Measurements from ENCODE around the gene PTGES3L. TPM values are rescaled to one million over a fixed set of nuclear protein-coding genes. Genes with fewer than 3 reads are reported as not detected.

Gene PTGES3L
- polyA plus RNA-seq, 1 donor from 2014 or later = 7.8 TPM

GRCh38 chr17:42991471-42991870, 11.6 kb upstream of the PTGES3L start:
- H3K4me2 ChIP-seq (ENCODE audit: low read length) = no peak overlapping the region
- H4K20me1 ChIP-seq (ENCODE audit: insufficient read depth) = no peaks in the 10 kb centered on the region
- H3K27ac ChIP-seq (ENCODE audit: low read length) = no peak overlapping the region
- no peaks in the 10 kb centered on the region for H3F3A ChIP-seq (ENCODE audit: insufficient read depth, low read length, poor library complexity, severe bottlenecking)
- no peaks in the 10 kb centered on the region for H3K27me3 ChIP-seq (ENCODE audit: insufficient read depth, low read depth, low read length)
- no peak for TF ChIP-seq CTCF (IDR thresholded peaks at IDR 0.05; ENCODE audit: poor library complexity, severe bottlenecking)
- TF ChIP-seq POLR2AphosphoS5 (IDR thresholded peaks at IDR 0.05) = no peak
- no peak for TF ChIP-seq MXI1 (conservative IDR thresholded peaks at IDR 0.05; ENCODE audit: poor library complexity, severe bottlenecking)
- no peak for TF ChIP-seq REST (IDR thresholded peaks at IDR 0.05; ENCODE audit: borderline replicate concordance)
- no peak for TF ChIP-seq RAD21 (conservative IDR thresholded peaks at IDR 0.05)
- no peak for TF ChIP-seq EP300 (conservative IDR thresholded peaks at IDR 0.05; ENCODE audit: poor library complexity, severe bottlenecking)
- no peak for TF ChIP-seq SMC3 (conservative IDR thresholded peaks at IDR 0.05; ENCODE audit: poor library complexity)
- no peak for TF ChIP-seq EZH2 (IDR thresholded peaks at IDR 0.05; ENCODE audit: borderline replicate concordance, insufficient read depth, low read length, poor library complexity, severe bottlenecking)
- TF ChIP-seq TAF1 (IDR thresholded peaks at IDR 0.05; ENCODE audit: low read depth) = no peak
- no peaks in the 10 kb centered on the region for H3K9me3 ChIP-seq (ENCODE audit: low read length)
- no peaks in the 10 kb centered on the region for H3K9me2 ChIP-seq (ENCODE audit: insufficient read depth, low read length)
- no peaks in the 10 kb centered on the region for H3K79me2 ChIP-seq (replicated peaks; ENCODE audit: insufficient read depth, low read length)
- no peak overlapping the region for H2AFZ ChIP-seq (ENCODE audit: low read depth, low read length)
- peaks cover 12% of the 10 kb centered on the region for H3K36me3 ChIP-seq (ENCODE audit: insufficient read depth, low read length)
- no peak overlapping the region for H3K4me3 ChIP-seq (ENCODE audit: low read length)
- no peak overlapping the region for H3K9ac ChIP-seq (ENCODE audit: low read length)

- no peak for TF ChIP-seq RAD21 (conservative IDR thresholded peaks at IDR 0.05)
- TF ChIP-seq REST (IDR thresholded peaks at IDR 0.05; ENCODE audit: borderline replicate concordance) = no peak
- TF ChIP-seq EP300 (conservative IDR thresholded peaks at IDR 0.05; ENCODE audit: poor library complexity, severe bottlenecking) = no peak
- TF ChIP-seq TAF1 (IDR thresholded peaks at IDR 0.05; ENCODE audit: low read depth) = no peak
- no peak for TF ChIP-seq EZH2 (IDR thresholded peaks at IDR 0.05; ENCODE audit: borderline replicate concordance, insufficient read depth, low read length, poor library complexity, severe bottlenecking)
- TF ChIP-seq CTCF (IDR thresholded peaks at IDR 0.05; ENCODE audit: poor library complexity, severe bottlenecking) = no peak
- no peak for TF ChIP-seq SMC3 (conservative IDR thresholded peaks at IDR 0.05; ENCODE audit: poor library complexity)
- TF ChIP-seq POLR2AphosphoS5 (IDR thresholded peaks at IDR 0.05) = no peak
- no peak for TF ChIP-seq MXI1 (conservative IDR thresholded peaks at IDR 0.05; ENCODE audit: poor library complexity, severe bottlenecking)
- no peaks in the 10 kb centered on the region for H3F3A ChIP-seq (ENCODE audit: insufficient read depth, low read length, poor library complexity, severe bottlenecking)
- no peak overlapping the region for H3K4me3 ChIP-seq (ENCODE audit: low read length)
- no peaks in the 10 kb centered on the region for H3K9me2 ChIP-seq (ENCODE audit: insufficient read depth, low read length)
- no peaks in the 10 kb centered on the region for H3K9me3 ChIP-seq (ENCODE audit: low read length)
- no peak overlapping the region for H3K27ac ChIP-seq (ENCODE audit: low read length)
- H3K79me2 ChIP-seq (replicated peaks; ENCODE audit: insufficient read depth, low read length) = no peaks in the 10 kb centered on the region
- H3K9ac ChIP-seq (ENCODE audit: low read length) = no peak overlapping the region
- H3K4me2 ChIP-seq (ENCODE audit: low read length) = no peak overlapping the region
- peaks cover 12% of the 10 kb centered on the region for H3K36me3 ChIP-seq (ENCODE audit: insufficient read depth, low read length)
- H3K27me3 ChIP-seq (ENCODE audit: insufficient read depth, low read depth, low read length) = no peaks in the 10 kb centered on the region
- no peaks in the 10 kb centered on the region for H4K20me1 ChIP-seq (ENCODE audit: insufficient read depth)
- H2AFZ ChIP-seq (ENCODE audit: low read depth, low read length) = no peak overlapping the region
These were observed 10.1 kb upstream of the PTGES3L start for GRCh38 chr17:42989726-42990652.

Measured in neural cell (in vitro differentiated cells).